HCT116 (cell line): Measurements from ENCODE around the gene VPS39.

Experiments used
- CEBPB ChIP-seq: IDR thresholded peaks from 2 replicates; pipeline ENCODE4 v1.6.1; 2012; ENCODE audit warnings: low read depth
- EZH2 ChIP-seq: fragments of 200-600 bp; sonication (generic); IDR thresholded peaks from 2 replicates; pipeline ENCODE4 v1.6.1; 2017; ENCODE audit warnings: antibody characterized with exemption, mixed run types
- EZH2phosphoT487 ChIP-seq: fragments of 200-600 bp; IDR thresholded peaks from 2 replicates; pipeline ENCODE4 v1.6.1; 2018; ENCODE audit warnings: antibody characterized with exemption, borderline replicate concordance
- JUND ChIP-seq: IDR thresholded peaks from 2 replicates; pipeline ENCODE4 v1.6.1; 2012
- POLR2A ChIP-seq: IDR thresholded peaks from 2 replicates; pipeline ENCODE4 v1.7.0; 2011; ENCODE audit warnings: borderline replicate concordance; ENCODE audit not compliant: insufficient read depth, insufficient read length; ENCODE audit errors: extremely low read depth
- RAD21 ChIP-seq: IDR thresholded peaks from 2 replicates; pipeline ENCODE4 v1.6.1; 2012; ENCODE audit warnings: low read depth, mild to moderate bottlenecking
- SIN3A ChIP-seq: IDR thresholded peaks from 2 replicates; pipeline ENCODE4 v1.6.1; 2012; ENCODE audit warnings: low read depth
- TCF7L2 ChIP-seq: IDR thresholded peaks from 2 replicates; pipeline ENCODE4 v1.7.0; 2011; ENCODE audit warnings: borderline replicate concordance, inconsistent platforms; ENCODE audit not compliant: insufficient read depth, insufficient read length; ENCODE audit errors: extremely low read depth
- YY1 ChIP-seq: IDR thresholded peaks from 2 replicates; pipeline ENCODE4 v1.6.1; 2011; ENCODE audit warnings: low read length, low read depth, moderate library complexity, mild to moderate bottlenecking; ENCODE audit not compliant: insufficient replicate concordance; ENCODE audit errors: extremely low read depth
- ZFX ChIP-seq: fragments of 450-650 bp; IDR thresholded peaks from 2 replicates; pipeline ENCODE4 v1.6.1; 2017
- TF ChIP-seq, protein P1 (sequence below), 3 experiments: fragments of 200-600 bp in 1 of 3; sonication (generic) in 1 of 3; IDR thresholded peaks in 2 of 3; conservative IDR thresholded peaks in 1 of 3; 2 replicates each; pipeline ENCODE4 v1.5.1; 2012 to 2017; ENCODE audit warnings: low read depth in 2 of 3, low read length in 2 of 3, antibody characterized with exemption in 1 of 3, borderline replicate concordance in 1 of 3, control low read depth in 1 of 3, mild to moderate bottlenecking in 1 of 3, mixed read lengths in 1 of 3, mixed run types in 1 of 3, moderate library complexity in 1 of 3; ENCODE audit not compliant: insufficient read depth in 1 of 3
- TF ChIP-seq, protein P2 (sequence below): IDR thresholded peaks from 2 replicates; pipeline ENCODE4 v1.6.1; 2012; ENCODE audit warnings: low read depth
- TF ChIP-seq, protein P3 (sequence below): IDR thresholded peaks from 2 replicates; pipeline ENCODE4 v1.6.1; 2012

DNA sequence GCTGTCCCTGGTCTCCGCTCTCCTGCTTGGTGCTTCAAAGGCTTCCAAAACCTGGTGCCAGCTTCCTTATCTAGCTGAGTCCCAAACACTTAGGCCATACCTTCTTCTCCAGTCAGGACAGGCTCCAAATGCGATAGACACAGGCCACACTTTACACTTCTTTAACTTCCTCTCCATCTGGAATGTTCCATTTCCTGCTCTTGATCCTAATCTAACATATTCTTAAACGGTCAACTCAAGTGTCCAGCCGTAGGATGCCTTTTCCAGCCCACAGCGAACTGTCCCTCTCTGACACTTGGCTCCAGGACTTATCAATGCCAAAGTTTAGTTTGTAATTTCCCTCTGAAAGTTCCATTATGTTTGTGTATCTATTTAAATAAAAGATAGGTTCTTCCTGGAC lies 32.4 kb downstream of the VPS39 start:
- no peak for TF ChIP-seq EZH2phosphoT487
- TF ChIP-seq, protein P1, sequence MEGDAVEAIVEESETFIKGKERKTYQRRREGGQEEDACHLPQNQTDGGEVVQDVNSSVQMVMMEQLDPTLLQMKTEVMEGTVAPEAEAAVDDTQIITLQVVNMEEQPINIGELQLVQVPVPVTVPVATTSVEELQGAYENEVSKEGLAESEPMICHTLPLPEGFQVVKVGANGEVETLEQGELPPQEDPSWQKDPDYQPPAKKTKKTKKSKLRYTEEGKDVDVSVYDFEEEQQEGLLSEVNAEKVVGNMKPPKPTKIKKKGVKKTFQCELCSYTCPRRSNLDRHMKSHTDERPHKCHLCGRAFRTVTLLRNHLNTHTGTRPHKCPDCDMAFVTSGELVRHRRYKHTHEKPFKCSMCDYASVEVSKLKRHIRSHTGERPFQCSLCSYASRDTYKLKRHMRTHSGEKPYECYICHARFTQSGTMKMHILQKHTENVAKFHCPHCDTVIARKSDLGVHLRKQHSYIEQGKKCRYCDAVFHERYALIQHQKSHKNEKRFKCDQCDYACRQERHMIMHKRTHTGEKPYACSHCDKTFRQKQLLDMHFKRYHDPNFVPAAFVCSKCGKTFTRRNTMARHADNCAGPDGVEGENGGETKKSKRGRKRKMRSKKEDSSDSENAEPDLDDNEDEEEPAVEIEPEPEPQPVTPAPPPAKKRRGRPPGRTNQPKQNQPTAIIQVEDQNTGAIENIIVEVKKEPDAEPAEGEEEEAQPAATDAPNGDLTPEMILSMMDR (IDR thresholded peaks at IDR 0.05 in 2 of 3, conservative IDR thresholded peaks at IDR 0.05 in 1 of 3; ENCODE audit: borderline replicate concordance in 1 of 3, insufficient read depth in 1 of 3, low read depth in 2 of 3, low read length in 2 of 3), result no peak
- no peak for TF ChIP-seq EZH2
- TF ChIP-seq, protein P2, sequence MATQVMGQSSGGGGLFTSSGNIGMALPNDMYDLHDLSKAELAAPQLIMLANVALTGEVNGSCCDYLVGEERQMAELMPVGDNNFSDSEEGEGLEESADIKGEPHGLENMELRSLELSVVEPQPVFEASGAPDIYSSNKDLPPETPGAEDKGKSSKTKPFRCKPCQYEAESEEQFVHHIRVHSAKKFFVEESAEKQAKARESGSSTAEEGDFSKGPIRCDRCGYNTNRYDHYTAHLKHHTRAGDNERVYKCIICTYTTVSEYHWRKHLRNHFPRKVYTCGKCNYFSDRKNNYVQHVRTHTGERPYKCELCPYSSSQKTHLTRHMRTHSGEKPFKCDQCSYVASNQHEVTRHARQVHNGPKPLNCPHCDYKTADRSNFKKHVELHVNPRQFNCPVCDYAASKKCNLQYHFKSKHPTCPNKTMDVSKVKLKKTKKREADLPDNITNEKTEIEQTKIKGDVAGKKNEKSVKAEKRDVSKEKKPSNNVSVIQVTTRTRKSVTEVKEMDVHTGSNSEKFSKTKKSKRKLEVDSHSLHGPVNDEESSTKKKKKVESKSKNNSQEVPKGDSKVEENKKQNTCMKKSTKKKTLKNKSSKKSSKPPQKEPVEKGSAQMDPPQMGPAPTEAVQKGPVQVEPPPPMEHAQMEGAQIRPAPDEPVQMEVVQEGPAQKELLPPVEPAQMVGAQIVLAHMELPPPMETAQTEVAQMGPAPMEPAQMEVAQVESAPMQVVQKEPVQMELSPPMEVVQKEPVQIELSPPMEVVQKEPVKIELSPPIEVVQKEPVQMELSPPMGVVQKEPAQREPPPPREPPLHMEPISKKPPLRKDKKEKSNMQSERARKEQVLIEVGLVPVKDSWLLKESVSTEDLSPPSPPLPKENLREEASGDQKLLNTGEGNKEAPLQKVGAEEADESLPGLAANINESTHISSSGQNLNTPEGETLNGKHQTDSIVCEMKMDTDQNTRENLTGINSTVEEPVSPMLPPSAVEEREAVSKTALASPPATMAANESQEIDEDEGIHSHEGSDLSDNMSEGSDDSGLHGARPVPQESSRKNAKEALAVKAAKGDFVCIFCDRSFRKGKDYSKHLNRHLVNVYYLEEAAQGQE, result no peak
- TF ChIP-seq YY1, result no peak
- no peak for TF ChIP-seq SIN3A
- TF ChIP-seq TCF7L2, result no peak
- TF ChIP-seq, protein P3, sequence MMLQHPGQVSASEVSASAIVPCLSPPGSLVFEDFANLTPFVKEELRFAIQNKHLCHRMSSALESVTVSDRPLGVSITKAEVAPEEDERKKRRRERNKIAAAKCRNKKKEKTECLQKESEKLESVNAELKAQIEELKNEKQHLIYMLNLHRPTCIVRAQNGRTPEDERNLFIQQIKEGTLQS, result no peak
- no peak for TF ChIP-seq JUND
- TF ChIP-seq RAD21, result no peak
- no peak for TF ChIP-seq ZFX
- TF ChIP-seq CEBPB, result no peak
- no peak for TF ChIP-seq POLR2A
